H1 (cell line): ENCODE data around the gene EIF4E. TPM values are rescaled to one million over a fixed set of nuclear protein-coding genes. Genes with fewer than 3 reads are reported as not detected.
A peak's percentile ranks its signal among the peaks of the same experiment; 100 is the strongest.

Source experiments
- CTCF ChIA-PET: fragments of 300-600 bp; sonication (Branson Sonifier 250); formaldehyde crosslinking; loops from one replicate; lab custom pipeline; 2021; ENCODE audit not compliant: partially characterized antibody; lab: Charles Lee
- POLR2A ChIA-PET: fragments of 300-600 bp; sonication (Branson Sonifier 250); formaldehyde crosslinking; loops from one replicate; lab custom pipeline; 2021; ENCODE audit warnings: inconsistent platforms; ENCODE audit not compliant: partially characterized antibody; lab: Charles Lee
- DNase-seq, 2 experiments: peaks; one replicate each; pipeline versions ENCODE4 v3.0.0 to v3.0.0-alpha.2; 2010 to 2022; ENCODE audit warnings: low spot score in 2 of 2, low read depth in 1 of 2, mixed read lengths in 1 of 2
- FAIRE-seq: peaks from 2 replicates; lab custom pipeline; 2011; peaks lifted over from hg19 to GRCh38; lab: Jason Lieb, UNC
- H2AFZ ChIP-seq: 2 replicates; pipeline ENCODE4 v1.8.1; 2012; ENCODE audit warnings: low read length, inconsistent platforms
- H2AK5ac ChIP-seq: 2 replicates; pipeline ENCODE4 v1.6.1; 2013; ENCODE audit warnings: low read depth, low read length
- H2BK120ac ChIP-seq: replicated peaks from 2 replicates; pipeline ENCODE3; 2013; ENCODE audit warnings: low read depth, low read length, inconsistent platforms
- H2BK12ac ChIP-seq: 2 replicates; pipeline ENCODE4 v1.6.1; 2013; ENCODE audit warnings: low read depth, low read length
- H2BK15ac ChIP-seq: 2 replicates; pipeline ENCODE4 v1.6.1; 2013; ENCODE audit warnings: low read length
- H2BK20ac ChIP-seq: 2 replicates; pipeline ENCODE4 v1.6.1; 2013; ENCODE audit warnings: low read length
- H2BK5ac ChIP-seq: 2 replicates; pipeline ENCODE4 v1.6.1; 2013; ENCODE audit warnings: low read depth, low read length
- H3K14ac ChIP-seq: 2 replicates; pipeline ENCODE4 v1.6.1; 2013; ENCODE audit warnings: inconsistent platforms; ENCODE audit not compliant: insufficient read length
- H3K18ac ChIP-seq: 2 replicates; pipeline ENCODE4 v1.6.1; 2013; ENCODE audit warnings: low read length; ENCODE audit errors: extremely low read depth
- H3K23ac ChIP-seq: 2 replicates; pipeline ENCODE4 v1.6.1; 2013; ENCODE audit warnings: inconsistent platforms; ENCODE audit not compliant: insufficient read length
- H3K23me2 ChIP-seq: 2 replicates; pipeline ENCODE4 v1.6.1; 2013; ENCODE audit warnings: low read depth, low read length
- H3K27ac ChIP-seq: 2 replicates; pipeline ENCODE4 v1.6.1; 2011; ENCODE audit warnings: low read depth, low read length, inconsistent platforms
- H3K27me3 ChIP-seq, 4 experiments: replicated peaks in 1 of 4; 1 replicate in 1 of 4; 2 replicates in 3 of 4; pipeline versions ENCODE4 v1.6.1 to v1.8.1; 2011 to 2013; ENCODE audit warnings: low read length in 3 of 4, mild to moderate bottlenecking in 3 of 4, inconsistent platforms in 2 of 4, mixed read lengths in 2 of 4, moderate library complexity in 1 of 4; ENCODE audit not compliant: control insufficient read depth in 3 of 4, insufficient read depth in 3 of 4; ENCODE audit errors: extremely low read depth in 1 of 4
- H3K36me3 ChIP-seq, 4 experiments: 2 replicates each; pipeline versions ENCODE4 v1.6.1 to v1.8.1; 2011 to 2013; ENCODE audit warnings: mild to moderate bottlenecking in 4 of 4, low read length in 3 of 4, moderate library complexity in 2 of 4, control low read depth in 1 of 4, inconsistent platforms in 1 of 4; ENCODE audit not compliant: insufficient read depth in 4 of 4, control insufficient read depth in 2 of 4
- H3K4ac ChIP-seq: replicated peaks from 2 replicates; pipeline ENCODE3; 2013; ENCODE audit warnings: low read length, low read depth, mixed read lengths, inconsistent platforms; ENCODE audit not compliant: insufficient read length
- H3K4me1 ChIP-seq, 4 experiments: replicated peaks in 1 of 4; 1 replicate in 1 of 4; 2 replicates in 3 of 4; pipeline versions ENCODE4 v1.6.1 to v1.8.1; 2011 to 2013; ENCODE audit warnings: low read length in 3 of 4, inconsistent platforms in 2 of 4, mixed read lengths in 1 of 4; ENCODE audit not compliant: insufficient read depth in 4 of 4, control insufficient read depth in 3 of 4
- H3K4me2 ChIP-seq, 2 experiments: 2 replicates each; pipeline versions ENCODE4 v1.6.1 to v1.8.1; 2011 to 2013; ENCODE audit warnings: low read depth in 2 of 2, low read length in 2 of 2, control low read depth in 1 of 2, inconsistent platforms in 1 of 2, mild to moderate bottlenecking in 1 of 2; ENCODE audit not compliant: insufficient read depth in 1 of 2
- H3K4me3 ChIP-seq, 4 experiments: fragments of 200-600, 300-600 bp in 1 of 4; sonication (generic), shearing (Covaris generic), sonication (Bioruptor Twin) in 1 of 4; 2 replicates each; pipeline versions ENCODE4 v1.5.1 to v1.8.1; 2011 to 2016; ENCODE audit warnings: low read length in 4 of 4, low read depth in 3 of 4, control low read depth in 2 of 4, inconsistent platforms in 2 of 4, mild to moderate bottlenecking in 2 of 4, mixed read lengths in 1 of 4, moderate library complexity in 1 of 4; ENCODE audit not compliant: insufficient read depth in 2 of 4; ENCODE audit errors: extremely low read depth in 1 of 4
- H3K56ac ChIP-seq: replicated peaks from 2 replicates; pipeline ENCODE3; 2013; ENCODE audit warnings: low read depth, mild to moderate bottlenecking, mixed read lengths, low read length, inconsistent platforms; ENCODE audit not compliant: insufficient read length
- H3K79me1 ChIP-seq: 2 replicates; pipeline ENCODE4 v1.6.1; 2013; ENCODE audit warnings: low read depth, low read length, control low read depth
- H3K79me2 ChIP-seq, 2 experiments: 2 replicates each; pipeline versions ENCODE4 v1.6.1 to v1.8.1; 2012 to 2013; ENCODE audit warnings: low read length in 2 of 2, mild to moderate bottlenecking in 2 of 2, inconsistent platforms in 1 of 2; ENCODE audit not compliant: insufficient read depth in 2 of 2, control insufficient read depth in 1 of 2
- H3K9ac ChIP-seq, 4 experiments: replicated peaks in 1 of 4; 1 replicate in 1 of 4; 2 replicates in 3 of 4; pipeline versions ENCODE4 v1.6.1 to v1.8.1; 2011 to 2013; ENCODE audit warnings: low read depth in 3 of 4, low read length in 3 of 4, control low read depth in 2 of 4, mild to moderate bottlenecking in 2 of 4, moderate library complexity in 2 of 4, inconsistent platforms in 1 of 4; ENCODE audit errors: extremely low read depth in 1 of 4
- H3K9me3 ChIP-seq, 2 experiments: 2 replicates each; pipeline versions ENCODE4 v1.6.1 to v1.8.1; 2012 to 2013; ENCODE audit warnings: mild to moderate bottlenecking in 2 of 2, moderate library complexity in 2 of 2, control low read depth in 1 of 2, inconsistent platforms in 1 of 2, low read depth in 1 of 2, low read length in 1 of 2, mixed read lengths in 1 of 2; ENCODE audit not compliant: insufficient read depth in 2 of 2
- H4K20me1 ChIP-seq, 2 experiments: replicated peaks in 1 of 2; 2 replicates each; pipeline versions ENCODE3 to v1.8.1; 2011 to 2013; ENCODE audit warnings: inconsistent platforms in 2 of 2, low read length in 2 of 2, mild to moderate bottlenecking in 1 of 2; ENCODE audit not compliant: insufficient read depth in 2 of 2, control insufficient read depth in 1 of 2
- H4K5ac ChIP-seq: 2 replicates; pipeline ENCODE4 v1.6.1; 2013; ENCODE audit warnings: low read length, low read depth, mixed read lengths, inconsistent platforms; ENCODE audit not compliant: insufficient read length
- H4K8ac ChIP-seq: 2 replicates; pipeline ENCODE4 v1.8.0; 2013; ENCODE audit warnings: mild to moderate bottlenecking, moderate library complexity, low read length, inconsistent platforms; ENCODE audit not compliant: insufficient read depth; ENCODE audit errors: extremely low read depth
- H4K91ac ChIP-seq: replicated peaks from 2 replicates; pipeline ENCODE3; 2013; ENCODE audit warnings: low read length, mixed read lengths, inconsistent platforms; ENCODE audit not compliant: insufficient read length
- BCL11A ChIP-seq, 2 experiments: IDR thresholded peaks; one replicate each; pipeline ENCODE4 v1.6.1; 2011; ENCODE audit warnings: low read depth in 2 of 2, low read length in 2 of 2, mild to moderate bottlenecking in 2 of 2
- CBX5 ChIP-seq: fragments of 300-800, 300-1000 bp; sonication (generic); IDR thresholded peaks from 2 replicates; pipeline ENCODE4 v1.7.1; 2016; ENCODE audit warnings: antibody characterized with exemption, low read length, low read depth
- EZH2 ChIP-seq: fragments of 200-600 bp; sonication (generic); IDR thresholded peaks from 2 replicates; pipeline ENCODE4 v1.7.1; 2012; ENCODE audit warnings: low read depth, mild to moderate bottlenecking, moderate library complexity, low read length, inconsistent platforms; ENCODE audit not compliant: severe bottlenecking
- HDAC2 ChIP-seq, 2 experiments: fragments of 300-600 bp in 1 of 2; sonication (generic) in 1 of 2; IDR thresholded peaks; 2 replicates each; pipeline ENCODE4 v1.6.1; 2011 to 2012; ENCODE audit warnings: low read depth in 2 of 2, low read length in 2 of 2, mild to moderate bottlenecking in 2 of 2, moderate library complexity in 2 of 2, borderline replicate concordance in 1 of 2, inconsistent platforms in 1 of 2
- HDAC6 ChIP-seq: IDR thresholded peaks from one replicate; pipeline ENCODE4 v1.7.1; 2012; ENCODE audit warnings: low read depth, mild to moderate bottlenecking, inconsistent platforms, low read length, moderate library complexity
- RFX5 ChIP-seq: IDR thresholded peaks from 2 replicates; pipeline ENCODE4 v1.6.1; 2011; ENCODE audit warnings: low read depth, low read length, improper control_type of control experiment, borderline replicate concordance
- SP1 ChIP-seq: IDR thresholded peaks from 2 replicates; pipeline ENCODE4 v1.6.1; 2011; ENCODE audit warnings: low read depth, low read length
- TAF1 ChIP-seq: IDR thresholded peaks from 2 replicates; pipeline ENCODE4 v1.6.1; 2011; ENCODE audit warnings: mild to moderate bottlenecking, low read depth, low read length
- ZNF274 ChIP-seq: IDR thresholded peaks from 2 replicates; pipeline ENCODE4 v1.7.0; 2012; ENCODE audit warnings: low read length, borderline replicate concordance; ENCODE audit errors: extremely low read depth
- WGBS, 2 experiments: shearing (Covaris generic) in 1 of 2; methylation state at CpG; one replicate each; pipeline versions ENCODE4 v1.1.6 to v1.1.7; 2013 to 2015; ENCODE audit warnings: low lambda C conversion rate in 2 of 2, mixed read lengths in 2 of 2, inconsistent platforms in 1 of 2, low coverage in 1 of 2, missing lambda C conversion rate in 1 of 2; ENCODE audit not compliant: insufficient replicate concordance in 2 of 2, insufficient coverage in 1 of 2, insufficient read length in 1 of 2; ENCODE audit errors: extremely low coverage in 1 of 2, missing lambda C conversion rate in 1 of 2; 5-methylcytosine and 5-hydroxymethylcytosine counted together
- polyA plus RNA-seq, 7 experiments: library from polyadenylated mRNA; depleted of rRNA in 3 of 7; stranded (reverse) in 5 of 7; unstranded in 2 of 7; fragments of >200 nt in 5 of 7; fragments of 200-250 nt in 2 of 7; gene quantifications; 1 replicate in 5 of 7; 2 replicates in 1 of 7; 4 replicates in 1 of 7; pipeline versions ENCODE4 v1.2.1 to v1.2.3, GENCODE V29; 2011 to 2013; ENCODE audit warnings: missing spikeins in 2 of 7, mixed read lengths in 2 of 7
- total RNA-seq: library from RNA; stranded (reverse); fragmentation: NEBNext Ultra II Directional; extraction: Animal tissue kit (Norgen Biotek cat#: 25700); gene quantifications from 2 replicates; pipeline ENCODE4 v1.2.1, GENCODE V29; 2021

EIF4E gene
- total and polyA plus RNA-seq, 2 of the 8 experiments (the other 6 are each of a cell fraction or from before 2014, with no cell fraction given) = 59.6 to 185 TPM

DNA sequence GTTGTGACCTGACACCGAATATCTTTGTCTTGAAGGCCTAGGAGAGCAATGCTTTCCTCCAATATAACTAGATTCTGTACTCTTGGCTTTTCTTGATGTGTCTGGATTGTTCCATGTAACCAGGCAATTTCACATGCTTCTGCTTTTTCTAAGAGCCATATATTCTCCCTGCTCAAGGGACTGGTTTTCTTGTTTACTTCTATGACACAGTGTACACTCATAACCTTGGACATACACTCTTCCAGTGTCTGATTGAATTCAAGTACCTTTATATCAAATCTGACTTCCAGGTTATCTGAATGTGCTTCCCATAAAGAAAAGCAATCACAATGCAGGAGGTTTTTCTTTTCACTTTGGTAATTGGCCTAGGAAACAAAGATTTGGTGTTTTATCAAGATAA, 17.4 kb upstream of the EIF4E start:
- Histone ChIP-seq H3K4me1 (no peaks in the 10 kb centered on the region), H3K9ac (peak overlapping the region in 1 of 4 experiments; percentile 8; a peak in 1 of 7 replicates), H3K9me3 (no peaks in the 10 kb centered on the region), H3K27me3 (no peaks in the 10 kb centered on the region), H2BK15ac (no peak overlapping the region), H3K18ac (no peak overlapping the region), H3K56ac (no peak overlapping the region), H2BK12ac (no peak overlapping the region), H3K79me2 (no peaks in the 10 kb centered on the region), H4K8ac (no peak overlapping the region), H3K4ac (no peak overlapping the region), H3K14ac (no peak overlapping the region), H3K23ac (no peak overlapping the region), H3K4me3 (no peak overlapping the region), H3K4me2 (no peak overlapping the region), H2BK120ac (no peak overlapping the region), H3K36me3 (no peaks in the 10 kb centered on the region), H4K5ac (no peak overlapping the region), H3K23me2 (no peaks in the 10 kb centered on the region), H2AFZ (peak overlapping the region; percentile 19; the same call in 1 of the 2 replicates), H4K91ac (no peak overlapping the region), H2BK5ac (no peak overlapping the region), H2AK5ac (no peak overlapping the region), H3K79me1 (no peaks in the 10 kb centered on the region), H4K20me1 (no peaks in the 10 kb centered on the region), H2BK20ac (no peak overlapping the region), H3K27ac (no peak overlapping the region)
- FAIRE-seq (no peak), DNase-seq (no peak)
- ChIA-PET POLR2A (interaction anchor here (1.0 kb wide), 1 partner anchor 18 kb away, joined by 3 read pairs; the partner anchor contains the start of gene EIF4E), CTCF (interaction anchor here (1.2 to 1.9 kb wide), 3 partner anchors 18 to 110 kb away, joined by 3 to 8 read pairs (median 3); no protein-coding TSS in a partner anchor)
- WGBS, 2 experiments = 80% methylated on average over 1 of the region's 1 CpG; no CpG with 5 or more reads in 1 of the 2 experiments
- no peak for TF ChIP-seq RFX5
- TF ChIP-seq ZNF274 = no peak
- TF ChIP-seq HDAC6 = no peak
- TF ChIP-seq HDAC2 (IDR thresholded peaks at IDR 0.05; ENCODE audit: borderline replicate concordance in 1 of 2, low read depth in 2 of 2, low read length in 2 of 2) = no peak
- no peak for TF ChIP-seq TAF1
- no peak for TF ChIP-seq SP1
- TF ChIP-seq CBX5 = no peak
- TF ChIP-seq BCL11A (IDR thresholded peaks at IDR 0.05; ENCODE audit: low read depth in 2 of 2, low read length in 2 of 2) = no peak
- no peak for TF ChIP-seq EZH2
